Mucosa of descending colon (tissue), 3 donors: ENCODE data around the gene FAM156B. TPM values are rescaled to one million over a fixed set of nuclear protein-coding genes. Genes with fewer than 3 reads are reported as not detected.
"Not testable (repeated sequence)": the region's sequence is repeated elsewhere in the genome, so short reads cannot be mapped to it uniquely, and the experiment has no call there.

Source experiments
- ATAC-seq: fragments of 200-7000 bp; cut with Tn5 transposase; one replicate; pipeline ENCODE4 v1.9.1; 2020; ENCODE audit warnings: mild to moderate bottlenecking, moderate library complexity
- DNase-seq, 3 donors: peaks; one replicate each; pipeline ENCODE4 v3.0.0-alpha.2; 2020
- H3K36me3 ChIP-seq: fragments of 200-600 bp; one replicate; pipeline ENCODE4 v1.8.0; 2021; ENCODE audit warnings: low read depth, mild to moderate bottlenecking
- H3K4me1 ChIP-seq: fragments of 200-600 bp; one replicate; pipeline ENCODE4 v1.8.0; 2021; ENCODE audit warnings: low read depth, mild to moderate bottlenecking
- H3K4me3 ChIP-seq: fragments of 200-600 bp; one replicate; pipeline ENCODE4 v1.8.0; 2021; ENCODE audit warnings: mild to moderate bottlenecking
- H3K9me3 ChIP-seq: fragments of 200-600 bp; one replicate; pipeline ENCODE4 v1.8.0; 2021; ENCODE audit warnings: mild to moderate bottlenecking
- intact Hi-C, 2 donors: fragments of 100-400 bp; cut with DNase I in 1 of 2; cut with micrococcal nuclease in 1 of 2; formaldehyde crosslinking; loops; one replicate each; pipeline versions ENCODE4 v1.11.0 to v1.11.1; 2022; cut with DNase I, micrococcal nuclease
- total RNA-seq, 3 donors: library from RNA; stranded (reverse); fragmentation: NEBNext Ultra II Directional in 2 of 3; extraction: Animal tissue kit (Norgen Biotek cat#: 25700) in 2 of 3; gene quantifications; one replicate each; pipeline versions ENCODE4 v1.2.1 to v1.2.4, GENCODE V29; 2021 to 2023
- donor health status: DM: no; HTN: no; CAD: no; lungs with moderate emphysema.
- donor health status: DM: no; HTN: no; CAD: no.
- donor health status: DM: no; HTN: yes; CAD: no.

The FAM156B gene
- total RNA-seq, 3 donors from 2014 or later = 11.7 to 17.0 (median 15.6) TPM

- H3K36me3 ChIP-seq, ATAC-seq, intact Hi-C loops: not testable (repeated sequence)
Measured at GRCh38 chrX:52945838-52946494, 48.8 kb downstream of the FAM156B start.

GRCh38 chrX:52947501-52947900 lies 50.4 kb downstream of the FAM156B start:
- H3K4me3 ChIP-seq, H3K9me3 ChIP-seq, DNase-seq, intact Hi-C loops, ATAC-seq, H3K4me1 ChIP-seq, H3K36me3 ChIP-seq: not testable (repeated sequence)

More at GRCh38 chrX:52945838-52946494, 48.8 kb downstream of the FAM156B start:
- H3K4me3 ChIP-seq, H3K4me1 ChIP-seq, DNase-seq, H3K9me3 ChIP-seq: not testable (repeated sequence)

GRCh38 chrX:52948265-52948664 lies 51.1 kb downstream of the FAM156B start:
- H3K9me3 ChIP-seq, intact Hi-C loops, DNase-seq, ATAC-seq, H3K4me3 ChIP-seq, H3K36me3 ChIP-seq, H3K4me1 ChIP-seq: not testable (repeated sequence)

GRCh38 chrX:52949325-52949724 lies 52.2 kb downstream of the FAM156B start:
- DNase-seq, H3K9me3 ChIP-seq, H3K36me3 ChIP-seq, H3K4me3 ChIP-seq, ATAC-seq, intact Hi-C loops, H3K4me1 ChIP-seq: not testable (repeated sequence)

- peak; percentile 87 for ATAC-seq
- H3K4me1 ChIP-seq, H3K9me3 ChIP-seq, H3K36me3 ChIP-seq, DNase-seq, H3K4me3 ChIP-seq, intact Hi-C loops: not testable (repeated sequence)
Measured at GRCh38 chrX:52949884-52950283, 52.8 kb downstream of the FAM156B start.

Other genes with a start within 250 kb of the FAM156B start
- gene SSX7, start 242.4 kb upstream of the FAM156B start, total RNA-seq = not detected
- not detected for gene SSX2, start 190.2 kb upstream of the FAM156B start, total RNA-seq
- not detected for gene SSX2B, start 146.1 kb upstream of the FAM156B start, total RNA-seq
- not detected for gene SPANXN5, start 99.9 kb upstream of the FAM156B start, total RNA-seq
- gene XAGE5, start 86.0 kb upstream of the FAM156B start, total RNA-seq = not detected
- gene XAGE3, start 29.2 kb upstream of the FAM156B start, total RNA-seq = not detected
- gene FAM156A, start 61.2 kb downstream of the FAM156B start, total RNA-seq = 10 to 100 TPM; 17.0 to 22.4 (median 22.2) TPM
- 1 to 10 TPM in 2 of 3 donors, under 1 TPM in 1; 0.38 to 2.2 (median 1.3) TPM for gene GPR173, start 151.5 kb downstream of the FAM156B start, total RNA-seq
- 10 to 100 TPM in 2 of 3 donors, 1 to 10 TPM in 1; 6.7 to 78.7 (median 10.4) TPM for gene TSPYL2, start 185.0 kb downstream of the FAM156B start, total RNA-seq
- gene KANTR, start 196.8 kb downstream of the FAM156B start, total RNA-seq = 10 to 100 TPM; 10.5 to 18.5 (median 15.7) TPM